ENCODE data around the gene MAPRE2.

Gene MAPRE2

GRCh38 chr18:35186291-35187034, 145.2 kb downstream of the MAPRE2 start:
- no peak for DNase-seq

GRCh38 chr18:35189510-35189909, 148.3 kb downstream of the MAPRE2 start:
- no peak for DNase-seq

- no peak for DNase-seq
Observed at GRCh38 chr18:35190948-35191697, 149.9 kb downstream of the MAPRE2 start.

GRCh38 chr18:35191698-35192025, 150.4 kb downstream of the MAPRE2 start:
- no peak for DNase-seq

GRCh38 chr18:35192415-35192814, 151.2 kb downstream of the MAPRE2 start:
- DNase-seq: peak in 1 of 2 experiments; percentile 23

Measured in NCI-H526 (cell line).